Right hindlimb (tissue), 1 donor: Measurements from ENCODE around the gene SEL1L3.

Source experiments
- DNase-seq: peaks from one replicate; pipeline ENCODE4 v3.0.0-alpha.2; 2018

SEL1L3 gene

DNA sequence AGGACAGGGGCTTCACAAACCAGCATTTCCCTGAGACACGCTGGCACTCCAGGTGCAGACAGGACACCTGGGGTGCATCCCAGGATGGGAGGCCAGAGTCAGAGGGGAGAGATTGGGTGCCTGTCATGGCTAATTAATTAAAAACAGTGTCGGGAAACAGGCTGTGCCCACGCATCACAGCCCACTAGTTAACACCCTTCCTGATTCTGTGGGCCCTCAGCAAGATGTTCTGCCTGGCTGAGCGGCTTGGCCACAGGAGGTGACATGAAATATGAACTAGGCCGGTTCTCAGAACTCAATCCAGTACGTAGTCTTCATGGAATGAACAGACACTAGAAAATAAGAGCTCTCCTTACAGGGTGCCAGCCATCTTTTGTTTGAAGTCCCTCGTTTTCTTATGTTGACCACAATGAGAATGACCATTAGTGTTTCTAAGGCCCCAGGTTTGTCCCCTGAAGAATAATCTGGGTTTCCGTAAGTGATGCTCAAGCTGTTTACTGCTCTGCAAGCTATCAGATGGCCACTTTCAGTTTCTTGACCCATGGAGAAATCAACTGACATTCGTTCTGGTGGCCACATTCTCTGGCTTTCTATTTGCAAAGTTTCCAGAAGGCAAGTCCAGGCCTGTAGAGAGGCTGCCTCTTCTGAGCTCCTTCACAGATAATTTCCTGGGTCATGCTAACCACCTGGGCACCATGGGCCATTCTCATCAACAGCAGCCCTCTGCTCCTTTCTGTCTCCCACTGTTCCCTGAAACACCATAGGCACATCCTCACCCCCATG, 134.9 kb downstream of the SEL1L3 start:
- DNase-seq = no peak

DNA sequence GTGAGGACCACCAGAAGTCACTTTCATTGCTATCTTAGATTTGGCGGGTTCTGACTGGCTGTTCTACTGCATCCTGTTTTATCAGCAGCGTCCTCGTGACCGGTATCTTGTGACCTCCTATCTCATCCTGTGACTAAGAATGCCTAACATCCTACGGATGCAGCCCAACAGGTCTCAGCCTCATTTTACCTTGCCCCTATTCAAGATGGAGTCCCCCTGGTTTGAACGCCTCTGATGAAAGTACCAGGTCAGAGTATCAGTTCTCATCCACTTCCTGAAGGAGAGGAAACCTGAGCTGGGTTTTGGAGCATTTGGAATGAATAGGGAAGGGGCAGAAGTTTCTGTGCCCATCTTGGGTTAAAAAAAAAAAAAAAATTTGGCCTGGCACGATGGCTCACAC, 136.9 kb downstream of the SEL1L3 start:
- no peak for DNase-seq

DNA sequence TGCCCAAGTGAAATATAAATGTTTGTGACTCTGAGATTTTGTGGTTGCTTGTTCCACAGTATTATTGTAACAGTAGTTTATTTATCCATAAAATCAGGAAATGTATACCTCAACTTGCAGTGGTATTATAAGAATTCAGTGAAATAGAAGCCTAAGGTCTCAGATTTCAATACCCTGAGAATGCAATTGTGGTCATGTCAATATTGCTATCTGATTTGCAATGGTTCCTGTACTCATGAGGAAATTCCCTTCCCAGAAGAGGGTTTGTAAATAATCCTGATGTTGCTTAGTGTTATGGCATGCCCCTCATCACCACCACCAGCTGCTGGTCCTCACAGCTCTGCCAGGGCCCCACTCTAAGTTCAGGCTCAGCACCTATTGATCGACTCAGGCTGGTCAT, 139.4 kb downstream of the SEL1L3 start:
- no peak for DNase-seq

- no peak for DNase-seq
These were observed 139.8 kb downstream of the SEL1L3 start for GRCh38 chr4:25722964-25723363.

GRCh38 chr4:25713812-25714211, 149.0 kb downstream of the SEL1L3 start:
- DNase-seq = no peak

DNA sequence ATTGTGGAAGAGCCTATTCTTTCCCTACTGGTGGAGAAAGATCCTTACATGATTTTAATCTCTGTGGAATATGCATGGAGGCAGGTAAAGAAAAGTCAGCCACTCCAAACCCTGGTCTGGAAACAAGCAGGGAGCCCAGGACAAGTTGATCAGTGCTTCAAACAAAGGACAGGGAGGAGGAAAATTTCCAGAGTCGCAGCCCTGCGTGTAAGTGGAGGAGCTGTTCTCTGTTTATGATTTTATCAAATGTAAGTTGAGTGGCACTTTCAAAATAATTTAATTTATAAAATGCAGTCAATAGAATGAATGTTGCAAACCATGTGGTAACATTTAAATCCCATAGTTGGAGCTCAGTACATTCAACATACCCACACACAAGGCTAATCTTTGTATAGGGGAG, 150.2 kb downstream of the SEL1L3 start:
- no peak for DNase-seq

DNA sequence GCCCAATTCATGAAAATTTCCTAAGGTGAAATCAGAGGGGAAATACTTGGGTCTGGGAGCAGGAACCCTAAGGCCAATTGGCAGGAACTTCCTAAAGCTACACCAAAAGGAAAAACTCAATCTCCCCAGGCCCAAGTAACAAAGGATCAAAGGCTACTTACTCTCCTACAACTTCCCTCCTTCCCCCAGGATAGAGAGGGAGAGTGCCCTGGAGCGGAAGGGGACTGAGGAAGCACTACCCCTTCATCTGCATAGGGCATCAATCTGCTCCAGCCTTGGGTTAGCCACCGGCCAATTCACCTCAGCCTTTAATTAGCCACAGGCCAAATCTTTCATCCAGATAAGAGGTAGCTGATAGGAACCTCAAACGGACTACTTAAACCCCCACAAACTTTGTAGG, 152.2 kb downstream of the SEL1L3 start:
- DNase-seq = no peak

GRCh38 chr4:25704516-25704915, 158.3 kb downstream of the SEL1L3 start:
- no peak for DNase-seq

GRCh38 chr4:25703731-25704388, 158.9 kb downstream of the SEL1L3 start:
- no peak for DNase-seq

- DNase-seq = peak; percentile 47
These were observed 159.9 kb downstream of the SEL1L3 start for GRCh38 chr4:25702848-25703247.

GRCh38 chr4:25700661-25701060, 162.1 kb downstream of the SEL1L3 start:
- no peak for DNase-seq

DNA sequence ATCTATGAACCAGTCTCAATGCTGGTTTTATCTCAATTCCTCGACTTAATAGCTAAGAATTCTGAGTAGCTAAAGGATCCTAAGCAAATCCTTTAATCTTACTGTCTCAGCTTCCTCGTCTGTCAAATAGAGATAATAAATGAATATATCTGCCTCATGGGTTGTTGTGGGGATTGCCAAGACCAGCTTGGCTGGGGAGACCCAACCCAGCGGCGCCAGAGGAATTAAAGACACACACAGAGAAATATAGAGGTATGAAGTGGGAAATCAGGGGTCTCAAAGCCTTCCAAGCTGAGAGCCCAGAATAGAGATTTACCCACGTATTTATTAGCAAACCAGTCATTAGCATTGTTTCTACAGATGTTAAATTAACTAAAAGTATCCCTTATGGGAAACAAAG, 165.3 kb downstream of the SEL1L3 start:
- no peak for DNase-seq
